Endothelial cell of umbilical vein (primary cell): Measurements from ENCODE around the gene FNBP1. TPM values are rescaled to one million over a fixed set of nuclear protein-coding genes. Genes with fewer than 3 reads are reported as not detected.

ENCODE experiments used
- BruUV-seq: library from RNA; stranded (reverse); fragments of 400-500 nt; replicated peaks from 2 replicates; lab custom pipeline; 2021; lab: Mats Ljungman, UMichigan
- CTCF ChIA-PET: fragments of 300-600, 350-600 bp; sonication (Branson Sonifier 250); formaldehyde crosslinking; loops from one replicate; lab custom pipeline; 2021; ENCODE audit warnings: antibody characterized with exemption, inconsistent platforms; lab: Charles Lee
- POLR2A ChIA-PET: fragments of 300-600, 350-600 bp; sonication (Branson Sonifier 250); formaldehyde crosslinking; loops from one replicate; lab custom pipeline; 2021; ENCODE audit warnings: antibody characterized with exemption, inconsistent platforms; lab: Charles Lee
- DNase-seq: peaks from one replicate; pipeline ENCODE4 v3.0.0-alpha.2; 2011; ENCODE audit warnings: low read depth, low spot score
- FAIRE-seq: peaks from 2 replicates; lab custom pipeline; 2011; peaks lifted over from hg19 to GRCh38; lab: Jason Lieb, UNC
- H2AFZ ChIP-seq: 2 replicates; pipeline ENCODE4 v1.6.0; 2012; ENCODE audit warnings: low read depth, low read length, control low read depth, inconsistent platforms
- H3K27ac ChIP-seq: 2 replicates; pipeline ENCODE4 v1.5.1; 2011; ENCODE audit warnings: low read depth, mild to moderate bottlenecking, control low read depth, low read length, moderate library complexity; ENCODE audit not compliant: insufficient read depth
- H3K27me3 ChIP-seq, 2 experiments: 2 replicates each; pipeline versions ENCODE4 v1.6.0 to v1.6.1; 2011; ENCODE audit warnings: low read length in 2 of 2, mixed read lengths in 1 of 2; ENCODE audit not compliant: control insufficient read depth in 2 of 2, insufficient read depth in 2 of 2
- H3K36me3 ChIP-seq, 2 experiments: 2 replicates in 1 of 2; 3 replicates in 1 of 2; pipeline ENCODE4 v1.5.1; 2011; ENCODE audit warnings: low read length in 2 of 2, mild to moderate bottlenecking in 1 of 2, moderate library complexity in 1 of 2; ENCODE audit not compliant: control insufficient read depth in 2 of 2, insufficient read depth in 2 of 2; ENCODE audit errors: extremely low read depth in 1 of 2
- H3K4me1 ChIP-seq: 3 replicates; pipeline ENCODE4 v1.5.1; 2011; ENCODE audit warnings: mild to moderate bottlenecking, low read length; ENCODE audit not compliant: control insufficient read depth, insufficient read depth; ENCODE audit errors: extremely low read depth
- H3K4me2 ChIP-seq: 2 replicates; pipeline ENCODE4 v1.6.1; 2011; ENCODE audit warnings: low read length, control low read depth, mixed read lengths; ENCODE audit not compliant: insufficient read depth
- H3K4me3 ChIP-seq, 3 experiments: fragments of 200-600 bp in 1 of 3; sonication (generic), shearing (Covaris generic) in 1 of 3; replicated peaks in 1 of 3; 2 replicates each; pipeline ENCODE4 v1.5.1; 2011 to 2016; ENCODE audit warnings: control low read depth in 3 of 3, low read length in 3 of 3, mild to moderate bottlenecking in 2 of 3, inconsistent platforms in 1 of 3, low read depth in 1 of 3, moderate library complexity in 1 of 3; ENCODE audit not compliant: insufficient read depth in 1 of 3
- H3K79me2 ChIP-seq: 2 replicates; pipeline ENCODE4 v1.6.0; 2012; ENCODE audit warnings: low read length, inconsistent platforms; ENCODE audit not compliant: control insufficient read depth, insufficient read depth
- H3K9ac ChIP-seq: replicated peaks from 2 replicates; pipeline ENCODE3; 2011; ENCODE audit warnings: low read length, control low read depth; ENCODE audit not compliant: insufficient read depth; ENCODE audit errors: extremely low read depth
- H3K9me1 ChIP-seq: replicated peaks from 3 replicates; pipeline ENCODE4 v1.6.0; 2011; ENCODE audit warnings: mild to moderate bottlenecking, low read length; ENCODE audit not compliant: control insufficient read depth, insufficient read depth; ENCODE audit errors: extremely low read depth
- H3K9me3 ChIP-seq: replicated peaks from 2 replicates; pipeline ENCODE4 v1.5.1; 2012; ENCODE audit warnings: low read length, inconsistent platforms; ENCODE audit not compliant: control insufficient read depth, insufficient read depth
- H4K20me1 ChIP-seq: replicated peaks from 2 replicates; pipeline ENCODE3; 2011; ENCODE audit warnings: mild to moderate bottlenecking, low read length; ENCODE audit not compliant: control insufficient read depth, insufficient read depth; ENCODE audit errors: extremely low read depth
- EZH2 ChIP-seq: IDR thresholded peaks from 2 replicates; pipeline ENCODE4 v1.6.1; 2012; ENCODE audit warnings: borderline replicate concordance, low read depth, mild to moderate bottlenecking, moderate library complexity, low read length, inconsistent platforms; ENCODE audit not compliant: severe bottlenecking
- FOS ChIP-seq: IDR thresholded peaks from 2 replicates; pipeline ENCODE4 v1.6.1; 2011; ENCODE audit warnings: mild to moderate bottlenecking, low read length, moderate library complexity, borderline replicate concordance; ENCODE audit not compliant: insufficient read depth
- GATA2 ChIP-seq: IDR thresholded peaks from 2 replicates; pipeline ENCODE4 v1.7.0; 2011; ENCODE audit warnings: low read depth, mild to moderate bottlenecking, moderate library complexity, mixed read lengths, low read length; ENCODE audit not compliant: insufficient read length, insufficient read depth
- JUN ChIP-seq: IDR thresholded peaks from 2 replicates; pipeline ENCODE4 v1.6.1; 2011; ENCODE audit warnings: borderline replicate concordance, low read depth; ENCODE audit not compliant: insufficient read length, insufficient read depth
- POLR2A ChIP-seq: IDR thresholded peaks from 2 replicates; pipeline ENCODE4 v1.6.1; 2012; ENCODE audit warnings: low read depth, mild to moderate bottlenecking, control low read depth, low read length
- POLR2AphosphoS5 ChIP-seq: IDR thresholded peaks from 2 replicates; pipeline ENCODE4 v1.6.1; 2012; ENCODE audit warnings: low read depth, mild to moderate bottlenecking, control low read depth, low read length, moderate library complexity; ENCODE audit not compliant: insufficient read depth
- dilution Hi-C: fragments of 300-500 bp; cut with MboI; formaldehyde crosslinking; loops from one replicate; pipeline ENCODE4 v1.15.0; 2019; ENCODE audit warnings: low sequenced_read_pairs; ENCODE audit not compliant: extremely low pct_ligation_motif_present
- intact Hi-C: fragments of 100-400 bp; cut with micrococcal nuclease; formaldehyde crosslinking; loops from one replicate; pipeline ENCODE4 v1.10.0; 2022
- polyA plus RNA-seq, 4 experiments: library from polyadenylated mRNA; depleted of rRNA in 3 of 4; stranded (reverse) in 3 of 4; unstranded in 1 of 4; fragments of >200 nt; gene quantifications; 2 replicates each; pipeline versions ENCODE4 v1.2.1 to v1.2.3, GENCODE V29; 2011 to 2012; ENCODE audit warnings: missing spikeins in 1 of 4
- total RNA-seq: library from RNA; stranded (reverse); gene quantifications from 2 replicates; pipeline ENCODE4 v1.2.3, GENCODE V29; 2021
- TF ChIP-seq, protein P1 (sequence below), 2 donors: IDR thresholded peaks; 1 replicate in 1 of 2; 2 replicates in 1 of 2; pipeline ENCODE4 v1.5.1; 2011; ENCODE audit warnings: low read length in 2 of 2, mild to moderate bottlenecking in 2 of 2, moderate library complexity in 2 of 2, control low read depth in 1 of 2, inconsistent platforms in 1 of 2, low read depth in 1 of 2; ENCODE audit not compliant: insufficient read depth in 1 of 2; ENCODE audit errors: extremely low read depth in 1 of 2

FNBP1 gene
- total and polyA plus RNA-seq, 2 donors (not counting 3 experiments of a cell fraction or from before 2014, with no cell fraction given), result 10.9 to 43.9 TPM

DNA sequence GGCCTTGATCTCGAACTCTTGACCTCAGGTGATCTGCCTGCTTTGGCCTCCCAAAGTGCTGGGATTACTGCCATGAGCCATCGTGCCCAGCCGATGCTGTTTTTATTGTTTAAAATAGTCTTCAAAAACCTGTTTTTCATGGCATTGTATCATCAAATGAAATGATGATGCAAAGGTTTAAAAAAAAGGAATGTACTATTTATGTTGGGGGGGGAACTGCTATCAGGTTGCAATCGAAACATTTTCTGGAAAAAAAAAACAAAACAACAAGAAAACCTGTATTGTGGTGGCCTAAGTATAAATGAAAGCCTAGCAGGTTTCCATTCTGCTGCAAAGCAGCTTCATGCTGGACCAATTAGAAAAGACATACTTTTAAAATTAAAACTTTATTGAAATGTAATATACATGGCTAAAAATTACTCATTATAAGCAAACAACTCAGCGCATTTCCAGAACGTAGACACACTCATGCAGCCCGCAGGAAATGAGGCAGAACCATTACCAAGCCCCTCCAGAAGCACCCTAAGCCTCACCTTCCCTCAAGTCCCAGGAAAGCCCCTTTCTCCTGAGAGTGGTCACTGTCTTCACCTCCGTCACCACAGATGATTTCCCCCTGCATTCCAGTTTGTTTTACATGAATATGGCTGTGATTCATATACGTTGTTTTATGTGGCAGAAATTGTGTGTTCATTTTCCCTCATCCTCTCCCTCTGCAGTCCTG, 29.7 kb upstream of the FNBP1 start:
- ChIA-PET CTCF (interaction anchor here (1.1 to 1.2 kb wide), 2 partner anchors 19 to 187 kb away, joined by 3 to 4 read pairs; partner anchors contain the start of gene GPR107), POLR2A (no interaction called here)
- TF ChIP-seq FOS (peak; percentile 31), POLR2A (no peak), GATA2 (no peak)
- Histone ChIP-seq H3K9me3 (no peaks in the 10 kb centered on the region), H3K4me1 (peaks cover 33% of the 10 kb centered on the region), H3K4me3 (no peak overlapping the region), H3K27ac (peak overlapping the region; percentile 88), H3K9ac (peak overlapping the region; percentile 22), H3K4me2 (peak overlapping the region; percentile 29), H2AFZ (no peak overlapping the region), H4K20me1 (no peaks in the 10 kb centered on the region), H3K27me3 (no peaks in the 10 kb centered on the region), H3K9me1 (no peaks in the 10 kb centered on the region), H3K79me2 (peaks cover 35% of the 10 kb centered on the region), H3K36me3 (peaks cover 0 to 7% of the 10 kb centered on the region in 2 experiments)
- BruUV-seq, result no TSS peak
- no peak for FAIRE-seq
- peak; percentile 79 for DNase-seq
- dilution Hi-C loops, result no loop called here
- intact Hi-C loops, result no loop called here

DNA sequence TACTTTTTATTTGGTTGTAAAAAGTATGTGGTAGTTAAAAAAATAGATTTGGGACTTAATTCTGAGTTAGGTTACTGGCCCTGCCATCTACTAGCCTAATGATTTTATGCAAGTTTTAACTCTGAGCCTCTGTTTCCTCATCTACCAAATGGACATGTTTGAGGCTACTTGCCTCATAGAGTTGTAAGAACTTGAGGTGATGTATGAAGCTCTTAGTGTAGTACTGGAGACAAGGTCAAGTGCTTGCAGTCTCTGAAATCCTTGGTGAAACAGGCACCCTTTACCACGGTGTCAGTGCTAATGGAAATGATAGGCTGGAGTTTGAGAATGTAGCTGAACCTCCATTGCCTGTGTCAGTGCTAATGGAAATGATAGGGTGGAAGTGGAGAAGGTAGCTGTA, 26.1 kb upstream of the FNBP1 start:
- Histone ChIP-seq H3K9me3 (no peaks in the 10 kb centered on the region), H3K9ac (no peak overlapping the region), H3K4me1 (peaks cover 18% of the 10 kb centered on the region), H3K27me3 (no peaks in the 10 kb centered on the region), H3K27ac (no peak overlapping the region), H2AFZ (no peak overlapping the region), H3K79me2 (peaks cover 46% of the 10 kb centered on the region), H3K4me2 (no peak overlapping the region), H3K9me1 (no peaks in the 10 kb centered on the region), H3K4me3 (no peak overlapping the region), H3K36me3 (peaks cover 0 to 3% of the 10 kb centered on the region in 2 experiments), H4K20me1 (peaks cover 2% of the 10 kb centered on the region)
- dilution Hi-C loops, result no loop called here
- TF ChIP-seq GATA2, result no peak
- TF ChIP-seq, protein P1, sequence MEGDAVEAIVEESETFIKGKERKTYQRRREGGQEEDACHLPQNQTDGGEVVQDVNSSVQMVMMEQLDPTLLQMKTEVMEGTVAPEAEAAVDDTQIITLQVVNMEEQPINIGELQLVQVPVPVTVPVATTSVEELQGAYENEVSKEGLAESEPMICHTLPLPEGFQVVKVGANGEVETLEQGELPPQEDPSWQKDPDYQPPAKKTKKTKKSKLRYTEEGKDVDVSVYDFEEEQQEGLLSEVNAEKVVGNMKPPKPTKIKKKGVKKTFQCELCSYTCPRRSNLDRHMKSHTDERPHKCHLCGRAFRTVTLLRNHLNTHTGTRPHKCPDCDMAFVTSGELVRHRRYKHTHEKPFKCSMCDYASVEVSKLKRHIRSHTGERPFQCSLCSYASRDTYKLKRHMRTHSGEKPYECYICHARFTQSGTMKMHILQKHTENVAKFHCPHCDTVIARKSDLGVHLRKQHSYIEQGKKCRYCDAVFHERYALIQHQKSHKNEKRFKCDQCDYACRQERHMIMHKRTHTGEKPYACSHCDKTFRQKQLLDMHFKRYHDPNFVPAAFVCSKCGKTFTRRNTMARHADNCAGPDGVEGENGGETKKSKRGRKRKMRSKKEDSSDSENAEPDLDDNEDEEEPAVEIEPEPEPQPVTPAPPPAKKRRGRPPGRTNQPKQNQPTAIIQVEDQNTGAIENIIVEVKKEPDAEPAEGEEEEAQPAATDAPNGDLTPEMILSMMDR (IDR thresholded peaks at IDR 0.05; ENCODE audit: extremely low read depth in 1 of 2, insufficient read depth in 1 of 2, low read depth in 1 of 2, low read length in 2 of 2), result no peak
- TF ChIP-seq JUN, result no peak
- no peak for TF ChIP-seq POLR2A
- no peak for TF ChIP-seq EZH2
- no peak for TF ChIP-seq POLR2AphosphoS5
- TF ChIP-seq FOS, result no peak
- intact Hi-C loops, result no loop called here
- CTCF ChIA-PET, result interaction anchor here (1.5 to 1.9 kb wide), 2 partner anchors 8 to 30 kb away, joined by 3 to 4 read pairs; no protein-coding TSS in a partner anchor
- no TSS peak for BruUV-seq
- DNase-seq (no peak), FAIRE-seq (no peak)
- POLR2A ChIA-PET, result interaction anchor here (0.6 kb wide), 1 partner anchor 10 kb away, joined by 3 read pairs; no protein-coding TSS in a partner anchor
